ENCODE measurements around the gene ZNF81.
"Not testable (repeated sequence)": the region's sequence is repeated elsewhere in the genome, so short reads cannot be mapped to it uniquely, and the experiment has no call there.

ZNF81 gene

DNA sequence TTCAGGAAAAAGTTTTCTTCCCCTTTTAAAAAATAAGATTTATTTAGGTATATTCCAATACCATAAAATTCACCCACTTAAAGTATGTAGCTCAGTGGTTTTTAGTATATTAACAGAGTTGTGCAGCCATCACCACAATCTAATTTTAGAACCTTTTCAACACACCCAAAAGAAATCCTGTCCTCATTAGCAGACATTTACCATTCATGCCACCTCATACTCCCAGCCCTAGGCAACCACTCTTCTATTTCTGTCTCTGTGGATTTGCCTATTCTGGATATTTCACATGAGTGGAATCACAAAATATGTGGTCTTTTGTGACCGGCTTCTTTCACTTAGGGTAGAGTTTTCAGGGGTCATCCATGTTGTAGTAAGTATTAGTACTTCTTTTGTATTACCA, 7.4 kb downstream of the ZNF81 start:
- no peak for DNase-seq (ENCODE audit: low read depth in 2 of 2)

- no peak for DNase-seq (ENCODE audit: low read depth in 2 of 2)
Observed at GRCh38 chrX:47846040-47846439, 9.3 kb downstream of the ZNF81 start.

DNA sequence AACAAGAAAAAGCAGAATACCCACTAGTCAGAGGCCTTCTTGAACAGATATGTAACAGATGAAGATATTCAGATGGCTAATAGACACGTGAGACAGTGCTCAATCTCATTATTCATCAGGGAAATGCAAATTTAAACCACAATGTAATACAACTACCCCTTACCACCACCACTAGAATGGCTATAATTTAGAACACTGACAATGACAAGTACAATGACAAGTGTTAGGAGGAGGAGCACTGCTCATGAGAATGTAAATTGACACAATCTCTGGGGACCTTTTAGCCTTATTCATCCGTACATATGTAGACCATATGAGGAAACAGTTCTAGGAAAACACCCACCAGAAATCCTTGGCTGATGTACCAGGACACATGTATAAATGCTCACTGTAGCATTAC, 13.1 kb downstream of the ZNF81 start:
- DNase-seq (ENCODE audit: low read depth in 2 of 2): no peak

GRCh38 chrX:47850389-47850788, 13.7 kb downstream of the ZNF81 start:
- not testable (repeated sequence) for DNase-seq (ENCODE audit: low read depth in 2 of 2)

DNA sequence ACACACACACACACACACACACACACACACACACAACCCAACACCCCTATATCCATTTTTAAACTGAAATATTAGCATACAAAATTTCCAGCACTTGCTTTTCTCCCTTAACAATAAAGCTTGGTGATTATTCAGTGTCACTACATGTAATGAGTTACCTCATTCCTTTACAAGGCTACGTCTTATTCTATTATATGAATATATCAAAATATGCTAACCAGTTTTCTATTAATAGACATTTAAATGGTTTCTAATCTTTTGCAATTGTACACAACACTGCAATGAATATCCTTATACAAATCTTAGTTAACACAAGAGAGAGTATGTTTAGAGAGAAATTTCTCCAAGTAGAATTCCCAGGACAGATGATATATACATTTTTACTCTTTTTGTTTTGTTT, 14.2 kb downstream of the ZNF81 start:
- no peak for DNase-seq (ENCODE audit: low read depth in 2 of 2)

DNA sequence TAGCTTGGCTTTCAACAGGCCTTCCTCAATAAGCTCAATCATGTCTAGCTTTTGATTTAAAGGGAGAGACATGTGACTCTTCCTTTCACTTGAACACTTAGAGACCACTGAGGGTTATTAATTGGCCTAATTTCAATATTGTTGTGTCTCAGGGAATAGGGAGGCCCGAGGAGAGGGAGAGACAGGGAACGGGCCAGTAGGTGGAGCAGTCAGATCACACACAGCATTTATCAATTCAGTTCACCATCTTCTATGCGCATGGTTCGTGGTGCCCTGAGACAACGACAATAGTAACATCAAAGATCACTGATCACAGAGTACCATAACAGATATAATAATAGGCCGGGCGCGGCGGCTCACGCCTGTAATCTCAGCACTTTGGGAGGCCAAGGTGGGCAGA, 17.8 kb downstream of the ZNF81 start:
- DNase-seq (ENCODE audit: low read depth in 2 of 2): no peak

DNA sequence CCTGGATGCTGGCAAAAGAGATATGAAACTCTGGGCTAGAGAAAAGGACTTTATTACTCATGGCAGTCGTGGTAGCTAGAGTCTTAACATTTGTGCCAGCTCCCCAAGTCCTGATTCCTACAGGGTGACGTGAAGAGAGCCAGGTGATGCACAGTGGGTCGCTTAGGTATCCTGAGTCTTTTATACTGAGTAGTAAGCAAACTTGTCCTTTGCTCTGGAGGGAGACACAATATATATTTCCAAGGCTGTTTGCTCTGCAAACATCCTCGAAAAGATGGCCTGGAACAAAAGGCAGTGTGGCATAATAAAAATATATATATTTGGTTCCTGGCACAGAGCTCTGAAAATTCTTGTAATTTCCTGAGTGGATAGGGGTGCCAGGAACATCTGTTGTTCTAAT, 23.0 kb downstream of the ZNF81 start:
- DNase-seq (ENCODE audit: low read depth in 2 of 2): no peak

GRCh38 chrX:47862680-47863079, 26.0 kb downstream of the ZNF81 start:
- no peak for DNase-seq (ENCODE audit: low read depth in 2 of 2)

- no peak for DNase-seq (ENCODE audit: low read depth in 2 of 2)
Observed at GRCh38 chrX:47863187-47863586, 26.5 kb downstream of the ZNF81 start.

DNA sequence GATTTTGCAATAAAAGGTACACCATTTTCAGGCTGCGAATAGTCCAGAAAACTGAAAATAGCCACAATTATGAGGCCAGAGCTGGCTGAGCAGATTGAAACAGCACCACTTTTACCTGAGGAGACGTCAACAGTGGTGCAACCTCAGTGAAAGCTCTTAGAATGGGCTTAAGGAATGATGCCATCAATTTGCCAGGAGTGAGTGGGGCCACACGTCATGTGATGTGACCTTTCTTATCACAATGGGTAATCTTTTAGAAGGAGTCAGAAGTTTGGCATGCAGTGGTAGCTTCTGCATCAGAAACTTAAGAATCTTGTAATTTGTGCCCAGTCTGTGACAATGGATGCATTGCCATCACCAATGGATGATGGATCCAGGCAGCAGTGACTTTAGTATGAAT, 27.6 kb downstream of the ZNF81 start:
- DNase-seq (ENCODE audit: low read depth in 2 of 2): no peak

DNA sequence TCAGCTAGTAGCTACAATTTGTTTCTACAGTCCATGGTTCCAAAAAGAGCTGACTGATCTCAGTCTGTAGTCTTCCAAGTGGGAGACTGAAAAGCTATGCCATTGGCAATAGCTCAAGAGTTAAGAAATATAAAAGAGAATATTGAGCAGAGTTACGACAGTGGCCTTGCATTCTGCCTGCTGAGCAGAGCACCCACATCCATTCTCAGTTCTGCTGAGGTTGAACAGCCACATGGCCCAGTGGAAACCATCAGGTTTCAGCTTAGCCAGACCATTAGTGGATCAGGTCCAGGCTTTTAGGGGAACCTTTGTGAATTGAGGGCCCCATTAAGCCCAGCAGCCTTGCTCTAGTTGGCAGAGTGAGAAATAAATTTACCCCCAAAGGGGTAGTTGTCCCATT, 28.1 kb downstream of the ZNF81 start:
- DNase-seq (ENCODE audit: low read depth in 2 of 2): no peak

GRCh38 chrX:47873123-47873522, 36.4 kb downstream of the ZNF81 start:
- no peak for DNase-seq (ENCODE audit: low read depth in 2 of 2)

DNA sequence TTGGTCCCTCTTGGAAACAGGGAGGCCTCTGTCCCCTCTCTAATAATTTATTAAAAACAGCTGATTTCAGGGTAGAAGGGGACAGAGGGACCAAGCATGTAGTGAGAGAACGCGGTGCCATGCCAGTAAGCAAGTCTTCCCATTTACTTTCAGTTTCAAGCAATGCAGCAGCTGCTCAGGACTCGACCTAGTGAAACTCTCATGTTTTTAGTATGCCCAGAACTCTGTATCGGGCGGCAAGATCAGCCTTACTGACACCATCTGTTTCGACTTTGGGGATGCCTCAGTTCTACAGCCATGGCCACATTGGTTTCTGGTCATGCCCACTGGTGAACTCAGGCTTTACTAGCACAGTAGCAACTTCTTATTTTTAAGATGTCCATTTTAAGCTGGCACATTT, 40.6 kb downstream of the ZNF81 start:
- no peak for DNase-seq (ENCODE audit: low read depth in 2 of 2)

DNA sequence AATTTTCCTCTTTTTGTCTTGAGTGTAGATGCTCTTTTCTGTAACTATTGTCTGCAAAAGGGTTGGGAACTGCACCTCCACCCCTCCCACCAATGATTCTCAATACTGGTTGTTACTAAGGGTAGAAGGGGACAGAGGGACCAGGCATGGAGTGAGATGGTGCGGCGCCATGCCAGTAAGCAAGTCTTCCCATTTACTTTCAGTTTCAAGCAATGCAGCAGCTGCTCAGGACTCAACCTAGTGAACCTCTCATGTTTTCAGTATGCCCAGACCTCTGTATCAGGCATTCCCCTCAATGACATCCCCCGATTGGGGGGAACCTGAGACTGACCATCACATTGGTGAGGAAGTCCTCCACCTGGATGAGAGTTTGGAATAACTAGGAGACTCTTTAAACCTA, 41.5 kb downstream of the ZNF81 start:
- no peak for DNase-seq (ENCODE audit: low read depth in 2 of 2)

DNA sequence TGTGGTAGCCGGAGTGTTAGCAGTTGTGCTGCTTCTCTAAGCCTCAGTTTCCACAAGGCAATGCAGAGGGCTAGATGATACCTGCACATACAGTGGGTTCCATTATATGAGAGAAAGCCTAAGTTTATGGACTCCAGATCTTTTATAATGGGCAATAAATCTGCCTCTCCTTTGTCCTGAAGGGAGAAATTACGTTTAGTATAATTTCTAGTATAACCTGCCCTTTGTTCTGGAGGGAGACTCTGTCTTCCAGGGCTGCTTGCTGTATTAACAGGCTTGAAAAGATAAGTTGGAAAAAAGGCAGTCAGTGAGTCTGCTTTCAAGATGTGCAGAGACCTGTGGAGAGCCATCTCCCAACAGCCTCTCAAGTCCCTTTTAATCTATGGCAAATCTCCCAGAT, 42.8 kb downstream of the ZNF81 start:
- no peak for DNase-seq (ENCODE audit: low read depth in 2 of 2)

- DNase-seq (ENCODE audit: low read depth in 2 of 2): no peak
Observed at GRCh38 chrX:47880927-47881326, 44.2 kb downstream of the ZNF81 start.

- DNase-seq (ENCODE audit: low read depth in 2 of 2): no peak
Observed at GRCh38 chrX:47885501-47885900, 48.8 kb downstream of the ZNF81 start.

DNA sequence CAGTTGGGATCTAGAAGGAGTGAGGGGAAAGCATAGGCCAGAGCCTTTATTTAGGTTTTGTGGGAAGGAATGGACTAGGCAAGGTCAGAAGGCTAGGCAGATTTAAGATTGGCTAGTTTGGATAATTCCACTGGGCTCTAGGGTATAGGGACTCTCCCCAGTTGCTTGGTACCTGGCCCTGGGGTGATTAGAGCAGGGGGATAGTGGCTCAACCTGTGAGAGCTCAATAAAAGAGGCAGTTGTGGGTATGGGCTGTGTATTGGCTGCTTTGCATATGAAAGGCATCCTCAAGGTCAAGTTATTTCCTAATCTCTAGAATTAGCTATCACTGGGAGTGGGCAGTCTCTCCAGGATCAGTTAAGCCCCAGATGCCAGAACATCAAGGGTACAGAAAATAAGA, 61.3 kb downstream of the ZNF81 start:
- DNase-seq (ENCODE audit: low read depth in 2 of 2): no peak

- DNase-seq (ENCODE audit: low read depth in 2 of 2): no peak
Observed at GRCh38 chrX:47900833-47901232, 64.1 kb downstream of the ZNF81 start.

DNA sequence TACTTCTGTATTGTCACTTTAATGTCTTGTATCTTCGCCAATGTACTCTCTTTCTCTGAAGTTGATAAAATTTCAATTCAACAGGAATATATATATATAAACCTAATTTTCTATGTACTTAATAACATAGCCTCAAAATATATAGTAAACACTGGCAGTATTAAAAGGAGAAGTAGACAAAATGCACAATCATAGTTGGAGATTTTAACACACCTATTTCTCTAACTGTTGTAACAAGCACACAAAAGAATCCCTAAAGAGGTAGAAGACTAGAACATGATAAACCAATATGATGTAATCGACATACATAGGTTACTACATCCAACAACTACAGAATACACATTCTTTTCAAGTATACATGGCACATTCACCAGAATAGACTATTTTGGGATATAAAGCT, 65.5 kb downstream of the ZNF81 start:
- DNase-seq (ENCODE audit: low read depth in 2 of 2): no peak

DNA sequence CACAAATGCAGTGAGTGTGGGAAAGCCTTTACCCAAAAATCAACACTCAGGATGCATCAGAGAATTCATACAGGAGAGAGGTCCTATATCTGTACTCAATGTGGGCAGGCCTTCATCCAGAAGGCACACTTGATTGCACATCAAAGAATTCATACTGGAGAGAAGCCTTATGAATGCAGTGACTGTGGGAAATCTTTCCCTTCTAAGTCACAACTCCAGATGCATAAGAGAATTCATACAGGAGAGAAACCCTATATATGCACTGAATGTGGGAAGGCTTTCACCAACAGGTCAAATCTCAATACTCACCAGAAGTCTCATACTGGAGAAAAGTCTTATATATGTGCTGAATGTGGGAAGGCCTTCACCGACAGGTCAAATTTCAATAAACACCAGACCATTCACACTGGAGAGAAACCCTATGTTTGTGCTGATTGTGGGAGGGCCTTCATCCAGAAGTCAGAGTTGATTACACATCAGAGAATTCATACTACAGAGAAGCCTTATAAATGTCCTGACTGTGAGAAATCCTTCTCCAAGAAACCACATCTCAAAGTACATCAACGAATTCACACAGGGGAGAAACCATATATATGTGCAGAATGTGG, 79.3 kb downstream of the ZNF81 start:
- no peak for DNase-seq (ENCODE audit: low read depth in 2 of 2)

DNA sequence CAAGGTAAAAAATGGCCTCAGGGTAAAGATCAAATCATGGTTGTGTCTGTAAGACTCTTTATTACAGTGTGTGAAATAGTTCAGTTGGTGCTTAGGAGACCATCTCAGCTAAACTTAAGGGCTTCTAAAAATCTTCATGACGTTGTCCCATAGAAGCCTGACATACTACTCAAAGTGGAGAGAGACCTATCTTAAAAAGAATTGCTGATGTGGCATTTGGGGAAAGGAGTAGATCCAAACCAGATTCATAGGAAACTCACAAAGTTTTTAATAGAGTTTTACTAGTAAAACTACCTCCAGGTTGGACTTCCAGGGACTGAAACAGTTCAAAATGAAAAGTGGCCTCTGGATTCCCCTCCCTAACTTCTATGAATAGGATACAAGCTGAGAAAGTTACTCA, 81.6 kb downstream of the ZNF81 start:
- no peak for DNase-seq (ENCODE audit: low read depth in 2 of 2)

DNA sequence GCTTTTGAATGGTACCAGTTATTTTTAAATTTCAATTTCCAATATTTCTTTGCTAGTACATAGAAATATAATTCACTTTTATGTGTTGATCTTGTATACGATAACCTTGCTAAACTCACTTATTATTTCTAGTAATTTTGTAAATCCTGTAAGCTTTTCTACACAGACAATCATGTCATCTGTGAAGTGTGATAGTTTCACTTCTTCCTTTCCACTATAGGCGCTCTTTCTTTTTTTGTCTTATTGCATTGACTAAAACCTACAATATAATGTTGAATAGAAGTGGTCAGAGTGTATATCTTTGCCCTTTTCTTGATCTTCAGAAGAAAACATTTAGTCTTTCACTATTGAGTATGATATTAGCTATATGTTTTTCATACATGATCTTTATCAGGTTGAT, 90.5 kb downstream of the ZNF81 start:
- no peak for DNase-seq (ENCODE audit: low read depth in 2 of 2)

GRCh38 chrX:47931970-47932369, 95.3 kb downstream of the ZNF81 start:
- not testable (repeated sequence) for DNase-seq (ENCODE audit: low read depth in 2 of 2)

GRCh38 chrX:47933946-47934345, 97.2 kb downstream of the ZNF81 start:
- DNase-seq (ENCODE audit: low read depth in 2 of 2): no peak
